GM12878 (cell line): ENCODE measurements around the gene CCDC197. TPM values are rescaled to one million over a fixed set of nuclear protein-coding genes. Genes with fewer than 3 reads are reported as not detected.

Experiments used
- BRCA1 ChIP-seq: IDR thresholded peaks from 2 replicates; pipeline ENCODE4 v1.6.1; 2011; ENCODE audit warnings: low read depth, low read length, improper control_type of control experiment
- CBFB ChIP-seq: IDR thresholded peaks from 2 replicates; pipeline ENCODE4 v1.6.1; 2016; ENCODE audit warnings: antibody characterized with exemption, low read depth
- CEBPB ChIP-seq, 2 experiments: fragments of 150-350 bp in 1 of 2; IDR thresholded peaks; 2 replicates each; pipeline ENCODE4 v1.6.1; 2012 to 2014; ENCODE audit warnings: low read depth in 2 of 2, low read length in 2 of 2, borderline replicate concordance in 1 of 2, inconsistent platforms in 1 of 2
- EP300 ChIP-seq, 2 experiments: fragments of 150-350 bp in 1 of 2; IDR thresholded peaks; 2 replicates each; pipeline ENCODE4 v1.6.1; 2011 to 2012; ENCODE audit warnings: low read depth in 2 of 2, low read length in 2 of 2, borderline replicate concordance in 1 of 2, improper control_type of control experiment in 1 of 2, inconsistent platforms in 1 of 2; ENCODE audit not compliant: control insufficient read depth in 1 of 2
- ESRRA ChIP-seq: IDR thresholded peaks from 2 replicates; pipeline ENCODE4 v1.6.1; 2012; ENCODE audit warnings: mild to moderate bottlenecking, low read length, improper control_type of control experiment
- HDAC6 ChIP-seq: fragments of 200-600 bp; sonication (generic); IDR thresholded peaks from one replicate; pipeline ENCODE4 v1.8.0; 2017; ENCODE audit warnings: antibody characterized with exemption; ENCODE audit not compliant: unreplicated experiment
- HDGF ChIP-seq: fragments of 450-650 bp; IDR thresholded peaks from 2 replicates; pipeline ENCODE4 v1.6.1; 2016; ENCODE audit warnings: antibody characterized with exemption
- KAT2A ChIP-seq: conservative IDR thresholded peaks from 2 replicates; pipeline ENCODE4 v1.6.1; 2011; ENCODE audit warnings: low read depth, low read length; ENCODE audit not compliant: control insufficient read depth
- KDM1A ChIP-seq: fragments of 200-600 bp; sonication (generic); IDR thresholded peaks from 2 replicates; pipeline ENCODE4 v1.6.1; 2016; ENCODE audit warnings: borderline replicate concordance
- PML ChIP-seq: IDR thresholded peaks from 2 replicates; pipeline ENCODE4 v1.6.1; 2012; ENCODE audit warnings: low read length, inconsistent platforms
- POU2F2 ChIP-seq: IDR thresholded peaks from 3 replicates; pipeline ENCODE4 v1.6.1; 2011; ENCODE audit warnings: low read depth, mild to moderate bottlenecking, low read length, borderline replicate concordance
- RB1 ChIP-seq: fragments of 450-650 bp; formaldehyde crosslinking; IDR thresholded peaks from 2 replicates; pipeline ENCODE4 v1.6.1; 2017; ENCODE audit warnings: mild to moderate bottlenecking, borderline replicate concordance
- RBBP5 ChIP-seq: fragments of 200-600 bp; sonication (generic); conservative IDR thresholded peaks from 2 replicates; pipeline ENCODE4 v1.6.1; 2016
- RUNX3 ChIP-seq: IDR thresholded peaks from 2 replicates; pipeline ENCODE4 v1.6.1; 2012; ENCODE audit warnings: low read length, inconsistent platforms
- SP1 ChIP-seq: IDR thresholded peaks from one replicate; pipeline ENCODE4 v1.6.1; 2011; ENCODE audit warnings: low read depth, low read length
- SREBF2 ChIP-seq: IDR thresholded peaks from 2 replicates; pipeline ENCODE4 v1.6.1; 2012; ENCODE audit warnings: mild to moderate bottlenecking, low read length
- ZNF217 ChIP-seq: fragments of 450-650 bp; IDR thresholded peaks from 2 replicates; pipeline ENCODE4 v1.6.1; 2017; ENCODE audit warnings: antibody characterized with exemption, mild to moderate bottlenecking
- ZNF24 ChIP-seq: fragments of 450-650 bp; IDR thresholded peaks from 2 replicates; pipeline ENCODE4 v1.6.1; 2017; ENCODE audit warnings: antibody characterized with exemption, mild to moderate bottlenecking
- polyA plus RNA-seq, 11 experiments: library from polyadenylated mRNA; depleted of rRNA in 4 of 11; unstranded in 6 of 11; stranded (reverse) in 5 of 11; fragments of >200 nt; fragmentation: Nextera tagmentation in 4 of 11; fragmentation: Illumina TruSeq in 1 of 11; extraction: Ambion mirVana in 4 of 11; extraction: Trizol in 1 of 11; gene quantifications; 1 replicate in 1 of 11; 2 replicates in 10 of 11; pipeline versions ENCODE4 v1.2.1 to v1.2.3, GENCODE V29; 2011 to 2016; ENCODE audit warnings: inconsistent platforms in 2 of 11, missing spikeins in 2 of 11, low read depth in 1 of 11
- total RNA-seq, 4 experiments: library from RNA; depleted of rRNA in 3 of 4; stranded (reverse); fragments of >200 nt in 3 of 4; fragmentation: Illumina TruSeq in 1 of 4; extraction: Trizol in 1 of 4; gene quantifications; 2 replicates each; pipeline versions ENCODE4 v1.2.1 to v1.2.3, GENCODE V29; 2013 to 2021
- TF ChIP-seq, protein P1 (sequence below): IDR thresholded peaks from 2 replicates; pipeline ENCODE4 v1.6.1; 2011; ENCODE audit warnings: mild to moderate bottlenecking, low read depth, low read length, moderate library complexity; ENCODE audit not compliant: insufficient replicate concordance
- TF ChIP-seq, protein P2 (sequence below): fragments of 150-350 bp; IDR thresholded peaks from 2 replicates; pipeline ENCODE4 v1.6.1; 2014; ENCODE audit warnings: mild to moderate bottlenecking, low read depth, low read length
- TF ChIP-seq, protein P3 (sequence below): fragments of 150-350 bp; IDR thresholded peaks from 2 replicates; pipeline ENCODE4 v1.6.1; 2016; ENCODE audit warnings: low read depth, low read length
- TF ChIP-seq, protein P4 (sequence below): fragments of 450-650 bp; formaldehyde crosslinking; IDR thresholded peaks from 2 replicates; pipeline ENCODE4 v1.4.0; 2020; ENCODE audit warnings: mild to moderate bottlenecking, moderate library complexity

CCDC197 gene
- total and polyA plus RNA-seq, 10 of the 15 experiments (the other 5 are each of a cell fraction or from before 2014, with no cell fraction given): 0.12 TPM; not detected in 9

DNA sequence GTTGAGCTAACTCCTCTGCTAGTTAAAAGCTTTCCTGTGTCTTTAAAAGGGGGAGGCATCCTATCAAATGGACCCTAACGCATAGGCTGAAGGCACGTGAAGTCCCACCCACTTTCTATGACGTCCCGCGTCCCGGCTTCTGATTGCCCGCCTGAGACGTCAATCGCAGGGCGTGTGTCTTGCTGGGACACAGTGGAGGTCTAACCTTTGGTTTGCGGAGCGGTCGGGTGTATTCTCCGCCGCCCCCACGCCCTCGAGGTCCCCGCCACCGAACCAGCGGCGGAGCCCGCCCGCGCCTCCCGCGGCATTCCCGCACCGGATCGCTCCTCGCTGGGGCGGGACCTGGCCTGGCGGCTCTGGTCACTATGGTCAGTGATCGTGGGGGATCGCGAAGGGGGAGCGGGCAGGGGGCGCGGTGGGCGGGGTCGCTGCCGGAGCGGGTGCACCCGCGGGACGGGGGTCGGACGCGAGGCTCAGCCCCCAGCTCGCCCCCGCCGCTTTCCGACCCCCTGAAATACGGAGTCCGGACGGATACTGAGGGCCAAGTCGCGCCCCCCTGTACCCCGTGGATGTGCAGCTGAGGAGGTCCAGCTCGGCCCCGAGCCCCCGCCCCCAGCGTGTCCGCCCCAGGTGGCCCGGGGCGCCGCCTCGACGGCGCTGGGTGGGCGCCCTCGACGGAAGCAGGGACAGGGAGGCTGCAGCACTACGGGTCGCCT, 29.2 kb downstream of the CCDC197 start, which contains the start of gene OTUB2 (continued):
- TF ChIP-seq, protein P1, sequence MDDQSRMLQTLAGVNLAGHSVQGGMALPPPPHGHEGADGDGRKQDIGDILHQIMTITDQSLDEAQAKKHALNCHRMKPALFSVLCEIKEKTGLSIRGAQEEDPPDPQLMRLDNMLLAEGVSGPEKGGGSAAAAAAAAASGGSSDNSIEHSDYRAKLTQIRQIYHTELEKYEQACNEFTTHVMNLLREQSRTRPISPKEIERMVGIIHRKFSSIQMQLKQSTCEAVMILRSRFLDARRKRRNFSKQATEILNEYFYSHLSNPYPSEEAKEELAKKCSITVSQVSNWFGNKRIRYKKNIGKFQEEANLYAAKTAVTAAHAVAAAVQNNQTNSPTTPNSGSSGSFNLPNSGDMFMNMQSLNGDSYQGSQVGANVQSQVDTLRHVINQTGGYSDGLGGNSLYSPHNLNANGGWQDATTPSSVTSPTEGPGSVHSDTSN: peak; percentile 98
- TF ChIP-seq, protein P2, sequence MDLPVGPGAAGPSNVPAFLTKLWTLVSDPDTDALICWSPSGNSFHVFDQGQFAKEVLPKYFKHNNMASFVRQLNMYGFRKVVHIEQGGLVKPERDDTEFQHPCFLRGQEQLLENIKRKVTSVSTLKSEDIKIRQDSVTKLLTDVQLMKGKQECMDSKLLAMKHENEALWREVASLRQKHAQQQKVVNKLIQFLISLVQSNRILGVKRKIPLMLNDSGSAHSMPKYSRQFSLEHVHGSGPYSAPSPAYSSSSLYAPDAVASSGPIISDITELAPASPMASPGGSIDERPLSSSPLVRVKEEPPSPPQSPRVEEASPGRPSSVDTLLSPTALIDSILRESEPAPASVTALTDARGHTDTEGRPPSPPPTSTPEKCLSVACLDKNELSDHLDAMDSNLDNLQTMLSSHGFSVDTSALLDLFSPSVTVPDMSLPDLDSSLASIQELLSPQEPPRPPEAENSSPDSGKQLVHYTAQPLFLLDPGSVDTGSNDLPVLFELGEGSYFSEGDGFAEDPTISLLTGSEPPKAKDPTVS: no peak
- TF ChIP-seq RB1: 0 out of 2 replicates have a peak, but pooled peaks have one; percentile 21
- TF ChIP-seq CBFB: no peak
- no peak for TF ChIP-seq ZNF24
- TF ChIP-seq, protein P3, sequence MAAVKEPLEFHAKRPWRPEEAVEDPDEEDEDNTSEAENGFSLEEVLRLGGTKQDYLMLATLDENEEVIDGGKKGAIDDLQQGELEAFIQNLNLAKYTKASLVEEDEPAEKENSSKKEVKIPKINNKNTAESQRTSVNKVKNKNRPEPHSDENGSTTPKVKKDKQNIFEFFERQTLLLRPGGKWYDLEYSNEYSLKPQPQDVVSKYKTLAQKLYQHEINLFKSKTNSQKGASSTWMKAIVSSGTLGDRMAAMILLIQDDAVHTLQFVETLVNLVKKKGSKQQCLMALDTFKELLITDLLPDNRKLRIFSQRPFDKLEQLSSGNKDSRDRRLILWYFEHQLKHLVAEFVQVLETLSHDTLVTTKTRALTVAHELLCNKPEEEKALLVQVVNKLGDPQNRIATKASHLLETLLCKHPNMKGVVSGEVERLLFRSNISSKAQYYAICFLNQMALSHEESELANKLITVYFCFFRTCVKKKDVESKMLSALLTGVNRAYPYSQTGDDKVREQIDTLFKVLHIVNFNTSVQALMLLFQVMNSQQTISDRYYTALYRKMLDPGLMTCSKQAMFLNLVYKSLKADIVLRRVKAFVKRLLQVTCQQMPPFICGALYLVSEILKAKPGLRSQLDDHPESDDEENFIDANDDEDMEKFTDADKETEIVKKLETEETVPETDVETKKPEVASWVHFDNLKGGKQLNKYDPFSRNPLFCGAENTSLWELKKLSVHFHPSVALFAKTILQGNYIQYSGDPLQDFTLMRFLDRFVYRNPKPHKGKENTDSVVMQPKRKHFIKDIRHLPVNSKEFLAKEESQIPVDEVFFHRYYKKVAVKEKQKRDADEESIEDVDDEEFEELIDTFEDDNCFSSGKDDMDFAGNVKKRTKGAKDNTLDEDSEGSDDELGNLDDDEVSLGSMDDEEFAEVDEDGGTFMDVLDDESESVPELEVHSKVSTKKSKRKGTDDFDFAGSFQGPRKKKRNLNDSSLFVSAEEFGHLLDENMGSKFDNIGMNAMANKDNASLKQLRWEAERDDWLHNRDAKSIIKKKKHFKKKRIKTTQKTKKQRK: peak; percentile 66
- TF ChIP-seq EP300 (IDR thresholded peaks at IDR 0.05; ENCODE audit: borderline replicate concordance in 1 of 2, control insufficient read depth in 1 of 2, low read depth in 2 of 2, low read length in 2 of 2): no peak
- peak; percentile 94; the same call in 2 of the 3 replicates for TF ChIP-seq POU2F2
- TF ChIP-seq SREBF2: no peak
- TF ChIP-seq KAT2A: no peak
- TF ChIP-seq BRCA1: no peak
- peak; percentile 84 for TF ChIP-seq RUNX3
- peak; percentile 100 for TF ChIP-seq SP1
- no peak for TF ChIP-seq PML
- TF ChIP-seq ZNF217: 0 out of 2 replicates have a peak, but pooled peaks have one; percentile 30
- TF ChIP-seq, protein P4, sequence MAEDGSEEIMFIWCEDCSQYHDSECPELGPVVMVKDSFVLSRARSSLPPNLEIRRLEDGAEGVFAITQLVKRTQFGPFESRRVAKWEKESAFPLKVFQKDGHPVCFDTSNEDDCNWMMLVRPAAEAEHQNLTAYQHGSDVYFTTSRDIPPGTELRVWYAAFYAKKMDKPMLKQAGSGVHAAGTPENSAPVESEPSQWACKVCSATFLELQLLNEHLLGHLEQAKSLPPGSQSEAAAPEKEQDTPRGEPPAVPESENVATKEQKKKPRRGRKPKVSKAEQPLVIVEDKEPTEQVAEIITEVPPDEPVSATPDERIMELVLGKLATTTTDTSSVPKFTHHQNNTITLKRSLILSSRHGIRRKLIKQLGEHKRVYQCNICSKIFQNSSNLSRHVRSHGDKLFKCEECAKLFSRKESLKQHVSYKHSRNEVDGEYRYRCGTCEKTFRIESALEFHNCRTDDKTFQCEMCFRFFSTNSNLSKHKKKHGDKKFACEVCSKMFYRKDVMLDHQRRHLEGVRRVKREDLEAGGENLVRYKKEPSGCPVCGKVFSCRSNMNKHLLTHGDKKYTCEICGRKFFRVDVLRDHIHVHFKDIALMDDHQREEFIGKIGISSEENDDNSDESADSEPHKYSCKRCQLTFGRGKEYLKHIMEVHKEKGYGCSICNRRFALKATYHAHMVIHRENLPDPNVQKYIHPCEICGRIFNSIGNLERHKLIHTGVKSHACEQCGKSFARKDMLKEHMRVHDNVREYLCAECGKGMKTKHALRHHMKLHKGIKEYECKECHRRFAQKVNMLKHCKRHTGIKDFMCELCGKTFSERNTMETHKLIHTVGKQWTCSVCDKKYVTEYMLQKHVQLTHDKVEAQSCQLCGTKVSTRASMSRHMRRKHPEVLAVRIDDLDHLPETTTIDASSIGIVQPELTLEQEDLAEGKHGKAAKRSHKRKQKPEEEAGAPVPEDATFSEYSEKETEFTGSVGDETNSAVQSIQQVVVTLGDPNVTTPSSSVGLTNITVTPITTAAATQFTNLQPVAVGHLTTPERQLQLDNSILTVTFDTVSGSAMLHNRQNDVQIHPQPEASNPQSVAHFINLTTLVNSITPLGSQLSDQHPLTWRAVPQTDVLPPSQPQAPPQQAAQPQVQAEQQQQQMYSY (CRISPR knock-in tag): no peak
- no peak for TF ChIP-seq HDGF
- TF ChIP-seq HDAC6: no peak
- no peak for TF ChIP-seq CEBPB (IDR thresholded peaks at IDR 0.05; ENCODE audit: borderline replicate concordance in 1 of 2, low read depth in 2 of 2, low read length in 2 of 2)
- no peak for TF ChIP-seq RBBP5
- no peak for TF ChIP-seq ESRRA
- TF ChIP-seq KDM1A: no peak
